ENCODE data around the gene ENKD1.

The ENKD1 gene

DNA sequence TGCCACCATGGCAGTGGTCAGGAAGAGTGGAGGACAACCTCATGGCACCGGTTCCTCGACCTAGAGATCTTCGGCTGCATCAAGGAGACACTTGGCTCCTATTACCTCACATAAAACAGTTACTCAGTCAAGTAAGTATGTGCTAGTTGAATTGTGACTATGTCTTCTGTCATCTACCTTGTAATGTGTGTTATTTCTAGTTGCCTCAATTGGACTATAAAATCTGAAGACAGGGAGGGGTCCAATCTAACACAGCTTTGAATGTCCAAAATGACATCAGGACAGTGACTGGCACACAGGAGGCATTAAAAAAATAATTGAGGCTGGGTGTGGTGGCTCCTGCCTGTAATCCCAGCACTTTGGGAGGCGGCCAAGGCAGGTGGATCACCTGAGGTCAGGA, 17.2 kb upstream of the ENKD1 start:
- no peak for DNase-seq (ENCODE audit: low read depth, low spot score)
- H3K4me3 ChIP-seq (ENCODE audit: low read length), result no peak overlapping the region

DNA sequence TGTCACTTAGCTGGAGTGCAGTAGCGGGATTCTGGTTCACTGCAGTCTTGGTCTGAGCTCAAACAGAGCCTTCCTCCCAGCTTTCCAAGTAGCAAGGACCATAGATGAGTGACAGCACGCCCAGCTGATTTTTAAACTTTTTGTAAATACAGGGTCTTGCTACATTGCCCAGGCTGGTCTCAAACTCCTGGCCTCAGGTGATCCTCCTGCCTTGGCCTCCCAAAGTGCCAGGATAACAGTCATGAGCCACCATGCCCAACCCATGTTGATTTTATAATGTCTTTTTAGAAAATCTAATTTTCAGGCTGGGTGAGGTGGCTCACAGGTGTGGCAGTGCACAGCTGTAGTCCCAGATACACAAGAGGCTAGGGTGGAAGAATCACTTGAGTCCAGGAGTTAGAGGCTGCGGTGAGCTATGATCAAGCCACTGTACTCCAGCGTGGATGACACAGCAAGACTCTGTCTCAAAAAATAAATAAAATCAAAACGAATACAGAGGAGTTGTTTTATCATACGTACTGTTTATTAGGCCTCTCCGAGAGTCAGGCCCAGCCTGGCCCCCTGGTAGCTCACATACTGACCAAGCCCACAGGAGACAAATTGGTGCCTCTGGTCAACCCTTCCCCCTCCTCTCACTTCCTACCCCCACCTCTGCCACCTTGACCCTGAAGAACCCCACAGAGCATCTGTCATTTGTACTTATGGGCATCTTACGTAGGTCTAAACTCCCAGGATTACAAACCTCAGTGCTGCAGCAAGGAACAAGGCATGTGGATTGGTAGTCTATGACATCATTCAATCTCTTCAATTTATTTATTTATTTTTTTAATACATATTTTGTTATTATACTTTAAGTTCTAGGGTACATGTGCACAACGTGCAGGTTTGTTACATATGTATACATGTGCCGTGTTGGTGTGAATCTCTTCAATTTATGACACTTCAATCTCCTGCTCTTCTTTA, 13.7 kb upstream of the ENKD1 start:
- DNase-seq (ENCODE audit: low read depth, low spot score), result no peak
- H3K4me3 ChIP-seq (ENCODE audit: low read length), result no peak overlapping the region

DNA sequence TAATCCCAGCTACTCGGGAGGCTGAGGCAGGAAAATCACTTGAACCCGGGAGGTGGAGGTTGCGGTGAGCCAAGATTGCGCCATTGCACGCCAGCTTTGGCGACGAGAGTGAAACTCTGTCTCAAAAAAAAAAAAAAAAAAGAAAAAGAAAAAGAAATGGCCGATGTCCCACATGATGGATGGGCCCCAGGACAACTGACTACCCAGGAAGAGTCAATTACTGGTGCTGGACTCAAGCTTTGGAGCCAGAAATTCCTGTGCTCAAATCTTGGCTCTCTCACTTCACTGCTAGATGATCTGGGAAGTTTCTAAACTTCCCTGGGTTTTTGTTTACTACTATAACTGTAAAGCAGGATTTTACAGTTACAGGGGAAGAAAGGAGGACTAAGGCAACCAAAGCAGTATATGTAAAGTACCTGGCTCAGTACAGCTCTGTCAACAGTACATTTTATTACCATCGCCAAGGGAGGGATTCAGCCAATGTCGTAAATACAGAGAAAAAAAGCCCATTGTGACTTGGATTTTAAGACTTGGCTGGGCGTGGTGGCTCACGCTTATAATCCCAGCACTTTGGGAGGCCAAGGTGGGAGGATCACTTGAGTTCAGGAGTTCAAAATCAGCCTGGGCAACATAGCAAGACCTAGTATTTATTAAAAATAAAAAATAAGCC, 11.9 kb upstream of the ENKD1 start:
- no peak overlapping the region for H3K4me3 ChIP-seq (ENCODE audit: low read length)
- DNase-seq (ENCODE audit: low read depth, low spot score), result no peak

DNA sequence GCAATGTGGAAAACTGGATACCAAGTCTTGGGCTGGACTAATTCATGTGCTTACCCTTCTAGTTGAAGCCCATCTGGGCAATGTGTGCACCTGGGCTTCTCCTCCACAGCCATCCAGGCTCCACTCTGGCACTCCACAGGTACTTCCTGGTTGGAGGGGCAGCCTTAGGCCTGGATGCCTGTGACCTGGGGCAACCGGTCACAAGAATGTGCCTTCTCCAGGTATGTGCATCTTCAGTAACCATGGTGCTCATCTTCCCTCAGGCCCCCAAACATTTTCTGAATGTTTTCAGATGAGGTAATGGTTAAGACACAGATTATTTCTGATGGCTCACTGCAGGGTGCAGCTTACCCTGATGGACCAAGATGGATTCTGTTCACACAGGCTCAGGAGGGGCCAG, 11.2 kb upstream of the ENKD1 start:
- no peak for DNase-seq (ENCODE audit: low read depth, low spot score)
- H3K4me3 ChIP-seq (ENCODE audit: low read length), result no peak overlapping the region

DNA sequence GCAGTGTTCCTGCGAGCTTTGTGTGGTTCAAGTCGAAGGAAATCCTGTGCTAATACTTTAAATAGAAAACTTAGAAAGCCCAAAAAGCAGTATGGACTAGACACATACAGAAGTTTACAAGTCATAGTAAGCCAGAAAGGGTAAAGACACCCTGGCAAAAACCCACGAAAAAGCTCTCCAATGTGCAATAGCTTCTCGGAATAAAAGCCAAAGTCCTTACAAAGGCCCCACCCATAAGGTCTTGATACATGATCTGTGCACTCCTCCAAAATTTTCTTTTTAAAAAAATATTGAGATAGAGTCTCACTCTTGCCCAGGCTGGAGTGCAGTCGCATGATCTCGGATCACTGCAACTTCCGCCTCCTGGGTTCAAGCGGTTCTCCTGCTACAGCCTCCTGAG, 10.4 kb upstream of the ENKD1 start:
- H3K4me3 ChIP-seq (ENCODE audit: low read length), result no peak overlapping the region
- no peak for DNase-seq (ENCODE audit: low read depth, low spot score)

DNA sequence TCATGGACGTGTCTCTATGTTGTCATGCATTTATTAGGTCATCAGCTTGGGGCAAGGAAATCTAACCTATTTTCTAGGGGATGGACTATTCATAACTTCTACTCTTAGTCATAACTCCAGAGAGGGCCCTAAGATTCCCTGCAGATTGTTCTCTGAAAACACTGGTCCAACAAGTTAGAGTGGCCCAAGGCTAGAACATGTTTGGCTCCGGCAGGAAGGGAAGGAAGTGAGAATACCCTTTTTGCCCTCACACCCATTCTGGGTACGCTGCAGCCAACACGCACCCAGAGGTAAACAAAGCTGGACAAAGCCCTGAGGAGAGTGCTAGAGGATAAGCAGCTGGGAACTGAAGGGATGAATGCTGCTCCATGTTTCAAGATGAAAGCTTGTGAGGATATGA, 10.0 kb upstream of the ENKD1 start:
- DNase-seq (ENCODE audit: low read depth, low spot score), result no peak
- no peak overlapping the region for H3K4me3 ChIP-seq (ENCODE audit: low read length)

DNA sequence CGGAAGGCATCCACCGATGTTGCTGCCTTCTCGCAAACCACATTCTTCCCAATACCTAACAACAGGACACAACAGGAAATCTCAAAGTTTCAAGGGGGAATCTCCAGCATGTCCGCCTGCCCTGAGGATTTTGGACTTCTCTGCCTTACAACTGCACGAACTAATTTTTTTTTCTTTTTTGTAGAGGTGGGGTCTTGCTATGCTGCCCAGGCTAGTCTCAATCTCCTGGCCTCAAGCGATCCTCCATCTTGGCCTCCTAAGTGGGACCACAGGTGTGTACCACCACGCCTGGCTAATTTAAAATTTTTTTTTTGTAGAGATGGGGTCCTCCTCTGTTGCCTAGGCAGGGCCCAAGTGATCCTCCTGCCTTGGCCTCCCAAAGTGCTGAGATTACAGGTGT, 9.4 kb upstream of the ENKD1 start:
- no peak overlapping the region for H3K4me3 ChIP-seq (ENCODE audit: low read length)
- DNase-seq (ENCODE audit: low read depth, low spot score), result no peak

DNA sequence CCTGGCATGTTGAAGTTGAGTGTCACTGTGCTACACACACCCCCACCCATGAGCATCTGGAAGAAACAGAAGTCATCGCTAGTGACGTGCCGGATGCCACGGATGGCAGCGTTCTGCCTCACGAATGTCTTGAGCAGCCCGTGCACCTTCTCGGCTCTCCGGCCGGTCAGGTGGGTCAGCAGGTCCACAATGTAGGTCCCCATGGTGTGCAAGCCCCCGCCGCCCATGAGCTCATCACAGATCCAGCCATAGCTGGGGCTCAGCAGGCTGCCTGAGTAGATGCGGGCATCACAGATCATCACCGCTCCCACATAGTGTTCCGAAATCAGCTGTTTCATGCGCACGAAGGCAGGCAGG, 9.0 kb upstream of the ENKD1 start:
- no peak for DNase-seq (ENCODE audit: low read depth, low spot score)

DNA sequence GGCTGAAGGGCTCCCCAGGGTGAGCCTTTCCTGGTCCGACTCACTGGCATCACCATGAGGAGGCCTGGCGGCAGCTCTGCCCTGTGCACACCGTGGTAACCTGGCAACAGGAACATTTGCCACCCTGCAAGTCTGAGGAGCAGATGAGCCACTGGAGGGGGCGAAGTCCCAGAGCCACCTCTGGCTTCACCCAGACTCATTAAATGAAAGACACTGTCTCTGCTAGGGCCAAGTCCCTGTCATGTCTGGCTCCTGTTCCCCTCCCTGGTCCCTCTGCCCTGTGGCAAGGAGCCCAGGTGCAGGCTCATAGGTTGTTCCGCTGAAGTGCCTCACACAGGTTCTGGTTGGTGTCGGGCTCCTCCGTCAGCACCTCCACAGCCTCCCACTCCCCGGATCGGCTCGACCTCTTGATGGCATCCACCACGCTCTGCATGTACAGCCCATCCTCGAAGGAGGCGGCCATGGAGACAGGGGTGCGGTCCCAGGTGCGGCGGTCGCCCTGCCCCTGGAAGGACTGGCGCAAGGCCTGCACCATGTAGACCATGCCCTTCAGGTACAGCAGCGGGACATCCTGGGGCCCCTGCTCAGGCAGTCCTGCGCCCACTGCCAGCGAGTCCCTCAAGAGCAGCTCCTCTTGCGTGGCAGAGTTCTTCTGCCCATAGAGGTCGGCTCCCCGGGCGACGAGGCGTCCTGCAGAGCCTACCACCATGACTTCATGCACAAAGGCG, 8.5 kb upstream of the ENKD1 start:
- no peak for DNase-seq (ENCODE audit: low read depth, low spot score)
- no peak overlapping the region for H3K4me3 ChIP-seq (ENCODE audit: low read length)

More for the DNA sequence above, 9.0 kb upstream of the ENKD1 start:
- no peak overlapping the region for H3K4me3 ChIP-seq (ENCODE audit: low read length)

DNA sequence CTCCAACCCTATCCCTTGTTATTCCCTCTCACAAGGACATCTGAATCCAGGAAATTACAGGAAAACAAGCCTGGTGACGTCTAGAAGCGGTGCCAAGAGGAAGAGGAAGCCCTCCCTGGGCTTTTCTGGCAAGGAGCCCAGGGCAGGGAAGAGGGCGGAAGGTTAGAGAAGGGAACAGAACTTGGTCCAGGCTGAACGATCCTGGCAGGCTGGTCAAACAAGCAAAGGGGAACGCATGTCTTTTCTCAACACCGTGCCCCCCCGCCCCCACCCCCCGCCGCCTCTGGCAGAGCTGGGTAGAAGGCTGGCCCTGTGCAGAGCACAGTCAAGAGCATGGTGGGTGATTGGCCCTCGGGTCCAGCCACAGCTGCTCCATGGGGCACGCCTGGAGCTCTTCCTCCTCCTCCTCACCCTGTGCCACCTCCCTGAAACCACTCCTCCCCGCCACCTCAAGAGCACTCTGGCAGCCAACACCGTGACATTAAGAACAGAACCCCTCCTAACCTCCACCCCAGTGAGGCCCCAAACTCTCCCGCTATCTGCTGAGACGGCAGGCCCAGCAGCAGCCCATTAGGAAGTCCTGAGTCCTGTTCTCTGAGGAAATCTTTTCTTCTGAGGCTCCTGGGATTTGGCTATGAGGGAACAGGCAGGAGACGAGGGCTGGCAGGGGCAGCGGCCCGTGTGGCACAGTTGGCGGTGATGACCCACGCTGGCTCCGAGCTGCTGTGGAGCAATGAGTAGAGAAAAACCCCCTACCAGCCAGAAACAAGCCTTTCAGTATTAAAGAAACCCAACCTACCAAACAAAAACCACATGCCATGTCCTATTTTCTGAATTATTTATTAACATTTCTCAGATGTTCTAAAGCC, 7.4 kb upstream of the ENKD1 start:
- DNase-seq (ENCODE audit: low read depth, low spot score), result no peak
- no peak overlapping the region for H3K4me3 ChIP-seq (ENCODE audit: low read length)

DNA sequence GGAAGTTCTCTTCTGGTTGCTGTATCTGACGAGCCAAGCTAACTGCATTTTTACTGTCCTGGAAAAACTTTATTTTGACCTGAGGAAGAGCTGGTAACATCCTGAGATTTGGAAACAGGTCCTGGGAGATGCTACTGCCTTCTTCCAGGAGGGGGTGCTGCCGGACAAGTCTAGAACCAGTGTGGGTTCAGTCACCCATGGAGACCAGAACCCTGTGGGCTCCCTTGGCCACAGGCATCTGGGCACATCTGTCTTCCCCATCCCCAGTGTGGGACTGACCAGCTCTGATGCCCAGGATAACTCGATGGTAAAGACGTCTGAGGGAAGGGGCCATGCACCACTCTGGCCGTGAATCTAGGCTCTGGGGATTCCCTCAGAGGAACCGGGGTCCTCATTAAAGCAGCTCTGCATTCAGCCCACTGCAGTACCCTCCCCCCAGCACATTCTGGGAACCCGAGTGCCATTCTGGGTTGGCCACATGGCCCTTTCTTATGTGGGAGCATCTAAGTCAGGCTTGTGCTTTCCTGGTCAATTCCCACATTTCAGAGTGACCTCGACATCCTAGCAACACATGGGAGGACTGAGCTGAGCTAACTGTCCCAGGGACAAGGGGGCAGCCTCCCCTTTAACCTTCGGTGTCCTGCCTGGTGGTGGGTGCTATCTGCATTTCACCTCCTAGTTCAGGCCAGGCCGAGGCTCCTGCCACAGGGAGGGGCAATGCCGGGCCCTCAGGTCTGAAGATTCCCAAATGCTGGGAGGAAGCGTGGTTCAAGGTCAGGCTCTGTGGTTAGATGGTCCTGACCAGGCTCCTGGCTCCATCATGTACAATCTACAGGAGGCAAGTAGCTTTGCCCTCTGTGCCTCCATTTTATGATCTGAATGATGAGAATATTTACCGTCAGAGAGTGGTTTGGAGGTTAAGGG, 6.5 kb upstream of the ENKD1 start:
- DNase-seq (ENCODE audit: low read depth, low spot score), result no peak
- H3K4me3 ChIP-seq (ENCODE audit: low read length), result no peak overlapping the region

DNA sequence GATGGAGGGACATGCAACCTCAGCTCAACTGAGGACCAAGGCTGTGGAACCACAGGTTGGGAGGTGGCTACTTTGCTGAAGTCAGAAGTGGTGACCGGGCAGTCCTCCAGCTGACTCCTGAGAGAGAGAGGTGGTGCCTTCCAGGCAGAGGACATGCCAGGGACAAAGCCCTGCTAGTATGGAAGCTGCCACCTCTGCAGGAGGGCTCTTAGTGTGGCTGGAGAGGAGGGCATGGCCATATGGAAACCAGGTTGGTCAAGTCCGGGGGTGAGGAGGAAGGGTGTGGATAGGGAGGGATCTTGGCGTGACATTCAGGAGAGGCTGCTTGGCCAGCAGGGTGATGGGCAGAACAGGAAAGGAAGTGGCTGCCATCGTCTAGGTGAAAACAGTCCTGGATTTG, 5.8 kb upstream of the ENKD1 start:
- DNase-seq (ENCODE audit: low read depth, low spot score), result no peak
- H3K4me3 ChIP-seq (ENCODE audit: low read length), result no peak overlapping the region

DNA sequence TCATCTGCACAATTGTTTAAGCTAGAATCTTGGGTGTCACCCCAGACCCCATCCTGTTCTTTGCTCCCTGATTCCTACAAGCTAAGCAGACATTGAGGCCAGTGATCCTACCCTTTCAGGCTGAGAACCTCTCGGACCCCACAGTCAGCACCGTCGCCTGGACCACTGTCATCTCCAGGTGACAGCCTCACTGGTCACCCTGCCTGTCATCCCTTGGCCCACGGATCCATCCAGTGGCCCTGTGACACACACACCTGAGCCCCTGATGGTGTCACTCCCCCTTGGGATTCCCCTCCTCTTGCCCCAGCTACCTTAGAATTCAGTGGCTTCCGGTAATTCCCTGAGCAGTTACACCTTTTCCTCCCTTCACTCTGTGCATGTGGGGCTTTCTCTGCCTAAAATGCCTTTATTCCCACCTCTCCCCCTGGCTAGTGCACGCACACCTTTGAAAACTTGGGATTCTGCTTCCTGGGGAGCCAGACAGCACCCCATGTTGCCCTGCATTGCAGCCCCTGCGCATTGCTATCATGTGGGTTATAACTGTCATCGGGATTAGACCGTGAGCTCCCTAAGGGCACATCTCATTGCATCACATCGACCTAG, 3.0 kb upstream of the ENKD1 start:
- no peak for DNase-seq (ENCODE audit: low read depth, low spot score)
- H3K4me3 ChIP-seq (ENCODE audit: low read length), result no peak overlapping the region

DNA sequence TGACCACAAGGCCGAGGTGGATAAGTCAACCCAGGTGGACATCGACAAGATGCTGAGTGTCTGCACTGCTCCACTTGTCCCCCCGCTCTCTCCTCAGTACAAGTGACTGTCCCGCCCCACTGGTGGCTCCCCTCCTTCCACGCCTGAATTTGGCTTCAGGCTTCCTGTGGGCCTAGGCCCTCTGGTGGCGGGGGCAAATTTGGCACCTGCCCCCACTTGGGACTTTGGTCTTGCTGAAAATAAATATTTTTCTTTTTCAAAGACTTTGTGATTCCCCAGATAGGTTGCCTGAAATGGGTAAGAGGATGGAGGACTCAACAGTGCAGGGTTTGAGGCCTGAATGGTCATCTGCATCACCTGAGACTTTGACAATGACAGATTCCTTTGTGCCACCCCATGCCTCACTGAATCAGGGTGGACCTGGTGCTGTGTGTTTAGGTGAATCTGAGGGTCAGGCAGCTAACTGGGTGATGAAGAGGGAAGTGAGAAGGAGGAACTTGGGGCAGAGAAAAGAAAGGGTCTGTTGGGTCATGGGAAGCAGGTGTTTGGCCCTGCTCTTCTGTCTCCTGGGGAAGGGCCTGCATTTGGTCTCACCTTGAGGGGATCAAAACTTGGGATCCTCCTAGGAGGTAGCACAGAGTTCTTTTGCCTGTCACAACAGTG, 2.1 kb upstream of the ENKD1 start:
- H3K4me3 ChIP-seq (ENCODE audit: low read length), result no peak overlapping the region
- no peak for DNase-seq (ENCODE audit: low read depth, low spot score)

DNA sequence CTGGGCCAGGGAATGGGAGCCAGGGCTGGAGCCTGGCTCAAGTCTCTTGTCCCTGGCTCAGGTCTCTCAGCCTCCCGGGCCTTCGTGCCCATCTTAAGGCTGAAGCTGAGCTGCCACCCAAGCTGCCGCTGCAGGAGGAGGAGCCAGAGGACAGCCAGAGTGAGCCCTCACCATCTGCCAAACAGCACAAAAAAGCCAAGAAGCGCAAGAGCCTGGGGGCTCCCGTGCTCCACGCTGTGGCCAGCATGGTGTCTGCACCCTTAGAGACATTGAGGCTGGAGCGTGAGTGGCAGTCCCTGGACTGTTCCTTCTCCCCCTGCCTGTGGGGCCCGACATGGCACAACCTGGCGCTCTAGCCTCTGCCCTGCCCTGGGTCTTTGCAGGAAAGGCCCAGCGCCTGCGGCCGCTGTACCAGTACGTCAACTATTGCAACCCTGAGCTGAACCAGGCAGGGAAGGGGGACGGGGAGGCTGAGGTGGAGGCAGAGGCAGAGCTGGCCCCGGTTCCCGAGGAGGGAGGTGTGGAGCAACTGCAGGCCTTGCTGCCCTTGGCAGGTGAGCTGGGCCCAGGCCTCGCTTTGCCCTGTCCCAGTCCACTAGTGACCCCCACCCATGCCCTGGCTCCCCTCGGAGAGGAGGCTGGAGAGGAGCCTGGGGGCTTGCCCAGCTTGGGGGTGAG, 1.4 kb upstream of the ENKD1 start:
- peak overlapping the region; percentile 9; the same call in 1 of the 2 replicates for H3K4me3 ChIP-seq (ENCODE audit: low read length)
- peak; percentile 95 for DNase-seq (ENCODE audit: low read depth, low spot score)

DNA sequence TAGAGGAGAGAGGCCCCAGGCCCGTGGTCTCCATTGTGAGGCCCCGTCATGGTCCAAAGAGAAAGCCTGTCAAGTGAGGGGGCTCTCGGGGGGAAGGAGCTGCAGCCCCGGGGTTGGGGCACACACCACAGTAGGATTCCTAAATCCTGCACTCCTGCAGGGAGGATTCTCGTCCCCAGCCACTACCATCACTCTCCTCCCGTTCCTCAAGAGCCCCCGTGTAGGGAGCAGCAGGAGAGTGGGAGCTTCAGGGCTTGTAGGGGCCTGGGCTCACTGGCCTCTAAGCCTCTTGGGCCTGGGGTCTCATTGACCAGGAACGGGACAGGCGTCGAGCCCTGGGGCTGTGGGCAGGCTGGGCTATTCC, 885 bp upstream of the ENKD1 start:
- no peak for DNase-seq (ENCODE audit: low read depth, low spot score)
- peak overlapping the region; percentile 62 for H3K4me3 ChIP-seq (ENCODE audit: low read length)

DNA sequence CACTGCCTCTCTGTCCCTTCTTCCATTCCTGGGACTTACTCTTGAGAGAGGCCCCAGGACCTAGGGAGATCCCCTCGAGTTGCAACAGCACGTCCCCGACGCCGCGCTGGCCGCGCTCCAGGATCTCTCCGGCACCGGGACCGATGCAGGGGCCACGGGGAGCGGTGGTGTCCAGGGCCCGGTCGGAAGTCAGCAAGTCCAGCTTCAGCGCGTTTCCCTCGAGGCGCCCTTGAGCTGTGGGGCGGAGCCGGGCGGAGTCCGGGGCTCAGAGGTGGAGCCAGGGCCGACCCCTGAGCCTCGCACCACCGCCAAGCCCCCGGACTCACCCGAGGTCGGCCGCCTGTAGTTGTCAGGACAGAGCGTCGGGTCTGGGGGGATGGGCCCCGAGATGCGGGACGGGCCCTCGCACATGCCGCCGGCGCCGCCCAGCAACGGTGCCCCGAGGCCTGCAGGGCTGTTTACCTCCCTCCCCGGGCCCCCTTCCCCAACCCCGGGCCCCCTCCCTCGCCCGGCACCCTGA, 458 bp downstream of the ENKD1 start:
- DNase-seq (ENCODE audit: low read depth, low spot score), result no peak
- H3K4me3 ChIP-seq (ENCODE audit: low read length), result peak overlapping the region; percentile 62
